ENCODE data around the gene GREM2. TPM values are rescaled to one million over a fixed set of nuclear protein-coding genes. Genes with fewer than 3 reads are reported as not detected.

GREM2 gene
- total RNA-seq, 1 donor from 2014 or later, result 7.0 TPM

- no peak for DNase-seq
Measured at GRCh38 chr1:240609527-240610060, 2.4 kb downstream of the GREM2 start.

GRCh38 chr1:240608707-240609106 is 3.2 kb downstream of the GREM2 start:
- DNase-seq, result no peak

GRCh38 chr1:240607006-240607405 is 4.9 kb downstream of the GREM2 start:
- no peak for DNase-seq

GRCh38 chr1:240602189-240602588 is 9.8 kb downstream of the GREM2 start:
- no peak for DNase-seq

GRCh38 chr1:240599830-240600229 is 12.1 kb downstream of the GREM2 start:
- no peak for DNase-seq

- DNase-seq, result no peak
Measured at GRCh38 chr1:240599299-240599698, 12.7 kb downstream of the GREM2 start.

GRCh38 chr1:240598216-240599001 is 13.5 kb downstream of the GREM2 start:
- no peak for DNase-seq

GRCh38 chr1:240597153-240597745 is 14.7 kb downstream of the GREM2 start:
- no peak for DNase-seq

GRCh38 chr1:240595476-240595875 is 16.5 kb downstream of the GREM2 start:
- no peak for DNase-seq

- DNase-seq, result no peak
Measured at GRCh38 chr1:240591564-240591963, 20.4 kb downstream of the GREM2 start.

- DNase-seq, result no peak
Measured at GRCh38 chr1:240591078-240591477, 20.9 kb downstream of the GREM2 start.

- no peak for DNase-seq
Measured at GRCh38 chr1:240589585-240590110, 22.3 kb downstream of the GREM2 start.

GRCh38 chr1:240586006-240586405 is 25.9 kb downstream of the GREM2 start:
- DNase-seq, result no peak

- no peak for DNase-seq
Measured at GRCh38 chr1:240582953-240583352, 29.0 kb downstream of the GREM2 start.

- DNase-seq, result no peak
Measured at GRCh38 chr1:240579511-240579910, 32.4 kb downstream of the GREM2 start.

- DNase-seq, result no peak
Measured at GRCh38 chr1:240577095-240577494, 34.9 kb downstream of the GREM2 start.

- no peak for DNase-seq
Measured at GRCh38 chr1:240575981-240576662, 35.8 kb downstream of the GREM2 start.

- DNase-seq, result no peak
Measured at GRCh38 chr1:240572328-240572727, 39.6 kb downstream of the GREM2 start.

GRCh38 chr1:240571782-240572181 is 40.2 kb downstream of the GREM2 start:
- no peak for DNase-seq

GRCh38 chr1:240567066-240567465 is 44.9 kb downstream of the GREM2 start:
- no peak for DNase-seq

- DNase-seq, result no peak
Measured at GRCh38 chr1:240562779-240563178, 49.2 kb downstream of the GREM2 start.

- no peak for DNase-seq
Measured at GRCh38 chr1:240562111-240562590, 49.8 kb downstream of the GREM2 start.

- DNase-seq, result no peak
Measured at GRCh38 chr1:240559781-240560180, 52.2 kb downstream of the GREM2 start.
